ENCODE measurements around the gene SPTB.

Gene SPTB

DNA sequence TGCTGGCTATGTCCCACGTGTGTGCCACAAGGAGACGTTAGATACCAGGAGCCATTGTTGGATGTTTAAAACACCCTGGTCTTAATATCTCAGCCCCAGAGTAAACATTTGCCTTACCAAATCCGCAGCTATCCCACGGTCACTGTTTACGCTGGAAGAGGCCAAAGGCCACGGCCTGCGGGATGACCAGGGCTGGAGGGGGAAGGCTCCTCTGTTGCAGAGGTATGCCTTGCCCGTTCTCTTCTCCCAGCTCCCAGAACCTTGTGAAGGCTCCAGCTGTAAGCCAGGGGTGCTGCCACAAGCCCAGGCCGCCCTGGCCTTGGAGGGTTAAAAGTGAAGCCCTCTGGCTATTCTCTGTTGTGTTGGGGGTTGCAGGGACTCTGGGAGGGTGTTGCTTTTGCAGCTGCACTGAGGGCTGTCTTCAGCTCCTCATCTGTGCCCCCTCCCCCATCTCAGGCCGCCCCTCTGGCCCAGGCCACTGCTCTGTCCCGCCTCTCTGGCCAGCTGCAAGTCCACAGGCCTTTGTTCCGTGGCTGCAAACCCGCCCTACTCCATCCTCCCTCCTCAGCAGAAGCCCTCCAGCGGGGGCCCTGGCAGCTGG lies 173.0 kb downstream of the SPTB start:
- Histone ChIP-seq H2AFZ (ENCODE audit: low read depth, low read length, severe bottlenecking) (no peak overlapping the region), H3K4me3 (ENCODE audit: insufficient read depth, low read length, poor library complexity, severe bottlenecking) (no peak overlapping the region), H3K9me3 (ENCODE audit: insufficient read depth, low read length) (no peaks in the 10 kb centered on the region), H3K9me2 (replicated peaks; ENCODE audit: insufficient read depth, low read length) (no peaks in the 10 kb centered on the region), H3F3A (ENCODE audit: insufficient read depth) (no peaks in the 10 kb centered on the region), H4K20me1 (ENCODE audit: low read depth, low read length) (no peaks in the 10 kb centered on the region), H3K4me2 (ENCODE audit: low read depth, low read length, poor library complexity, severe bottlenecking) (no peak overlapping the region), H3K27me3 (ENCODE audit: low read length) (no peaks in the 10 kb centered on the region), H3K79me2 (ENCODE audit: insufficient read depth, low read length) (no peaks in the 10 kb centered on the region), H3K9ac (ENCODE audit: low read length) (no peak overlapping the region), H3K36me3 (ENCODE audit: low read length) (no peaks in the 10 kb centered on the region), H3K27ac (ENCODE audit: low read depth, low read length) (no peak overlapping the region)
- no peak for TF ChIP-seq CTCF (IDR thresholded peaks at IDR 0.05; ENCODE audit: insufficient read depth, low read length, poor library complexity, severe bottlenecking)
- no peak for TF ChIP-seq EZH2phosphoT487 (conservative IDR thresholded peaks at IDR 0.05; ENCODE audit: low read length)

DNA sequence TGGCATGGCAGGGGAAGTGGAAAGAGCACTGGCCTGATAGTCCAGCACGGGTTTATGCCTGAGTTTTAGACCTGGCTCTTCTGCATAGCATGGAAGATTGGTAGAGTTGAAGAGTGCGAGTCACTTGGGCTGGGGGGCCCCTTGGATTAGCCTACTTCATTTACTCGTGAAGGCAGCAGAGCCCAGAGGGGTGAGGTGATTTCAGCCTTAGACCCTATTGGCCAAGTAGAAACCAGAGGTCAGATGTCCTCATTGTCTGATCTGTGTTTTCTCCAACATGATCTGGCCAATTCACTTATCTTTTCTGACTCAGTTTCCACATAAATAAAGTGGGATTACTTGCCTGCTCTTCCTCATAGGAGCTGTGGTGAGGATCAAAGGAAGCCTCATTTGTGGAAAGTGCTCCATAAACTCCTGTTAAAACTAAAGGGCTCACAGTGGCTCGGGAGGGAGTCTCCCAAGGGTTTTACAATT lies 173.6 kb downstream of the SPTB start:
- Histone ChIP-seq H3K27me3 (ENCODE audit: low read length) (no peaks in the 10 kb centered on the region), H3K4me3 (ENCODE audit: insufficient read depth, low read length, poor library complexity, severe bottlenecking) (no peak overlapping the region), H3K27ac (ENCODE audit: low read depth, low read length) (no peak overlapping the region), H4K20me1 (ENCODE audit: low read depth, low read length) (no peaks in the 10 kb centered on the region), H3K79me2 (ENCODE audit: insufficient read depth, low read length) (no peaks in the 10 kb centered on the region), H3K9ac (ENCODE audit: low read length) (no peak overlapping the region), H3K9me3 (ENCODE audit: insufficient read depth, low read length) (no peaks in the 10 kb centered on the region), H3K36me3 (ENCODE audit: low read length) (no peaks in the 10 kb centered on the region), H3F3A (ENCODE audit: insufficient read depth) (no peaks in the 10 kb centered on the region), H3K9me2 (replicated peaks; ENCODE audit: insufficient read depth, low read length) (no peaks in the 10 kb centered on the region), H3K4me2 (ENCODE audit: low read depth, low read length, poor library complexity, severe bottlenecking) (no peak overlapping the region), H2AFZ (ENCODE audit: low read depth, low read length, severe bottlenecking) (no peak overlapping the region)
- TF ChIP-seq CTCF (IDR thresholded peaks at IDR 0.05; ENCODE audit: insufficient read depth, low read length, poor library complexity, severe bottlenecking) (no peak), EZH2phosphoT487 (conservative IDR thresholded peaks at IDR 0.05; ENCODE audit: low read length) (no peak)

GRCh38 chr14:64705381-64706118 lies 174.2 kb downstream of the SPTB start:
- no peak overlapping the region for H3K9ac ChIP-seq (ENCODE audit: low read length)
- no peak overlapping the region for H3K4me3 ChIP-seq (ENCODE audit: insufficient read depth, low read length, poor library complexity, severe bottlenecking)
- no peaks in the 10 kb centered on the region for H3K36me3 ChIP-seq (ENCODE audit: low read length)
- no peaks in the 10 kb centered on the region for H3K79me2 ChIP-seq (ENCODE audit: insufficient read depth, low read length)
- H3K4me2 ChIP-seq (ENCODE audit: low read depth, low read length, poor library complexity, severe bottlenecking) = no peak overlapping the region
- H4K20me1 ChIP-seq (ENCODE audit: low read depth, low read length) = no peaks in the 10 kb centered on the region
- TF ChIP-seq EZH2phosphoT487 (conservative IDR thresholded peaks at IDR 0.05; ENCODE audit: low read length) (no peak), CTCF (IDR thresholded peaks at IDR 0.05; ENCODE audit: insufficient read depth, low read length, poor library complexity, severe bottlenecking) (no peak)
- no peaks in the 10 kb centered on the region for H3K9me3 ChIP-seq (ENCODE audit: insufficient read depth, low read length)
- H3K9me2 ChIP-seq (replicated peaks; ENCODE audit: insufficient read depth, low read length) = no peaks in the 10 kb centered on the region
- no peak overlapping the region for H2AFZ ChIP-seq (ENCODE audit: low read depth, low read length, severe bottlenecking)
- no peaks in the 10 kb centered on the region for H3F3A ChIP-seq (ENCODE audit: insufficient read depth)
- H3K27ac ChIP-seq (ENCODE audit: low read depth, low read length) = no peak overlapping the region
- H3K27me3 ChIP-seq (ENCODE audit: low read length) = no peaks in the 10 kb centered on the region

All from SU-DHL-6 (cell line).